Measurements from ENCODE around the gene SYNDIG1.

The SYNDIG1 gene

GRCh38 chr20:24693466-24694156, 224.2 kb downstream of the SYNDIG1 start:
- CTCF ChIA-PET = no interaction called here
- no peak for DNase-seq (ENCODE audit: extremely low spot score)

GRCh38 chr20:24694157-24694726, 224.8 kb downstream of the SYNDIG1 start:
- no peak for TF ChIP-seq PKNOX1 (IDR thresholded peaks at IDR 0.05)
- TF ChIP-seq BHLHE40 (IDR thresholded peaks at IDR 0.05; ENCODE audit: borderline replicate concordance) = no peak
- TF ChIP-seq ARNT (IDR thresholded peaks at IDR 0.05) = no peak
- no peak for TF ChIP-seq SP1 (IDR thresholded peaks at IDR 0.05)
- no peak for TF ChIP-seq FOXM1 (IDR thresholded peaks at IDR 0.05; ENCODE audit: borderline replicate concordance)
- TF ChIP-seq FOXK2 (IDR thresholded peaks at IDR 0.05) = no peak
- TF ChIP-seq LEF1 (IDR thresholded peaks at IDR 0.05; ENCODE audit: borderline replicate concordance) = no peak
- no peak for TF ChIP-seq CTBP1 (IDR thresholded peaks at IDR 0.05; ENCODE audit: borderline replicate concordance)
- no peak for TF ChIP-seq SUZ12 (IDR thresholded peaks at IDR 0.05)
- CTCF ChIA-PET = no interaction called here
- POLR2A ChIA-PET = no interaction called here
- no peak for DNase-seq (ENCODE audit: extremely low spot score)

More at GRCh38 chr20:24693466-24694156, 224.2 kb downstream of the SYNDIG1 start:
- TF ChIP-seq LEF1 (IDR thresholded peaks at IDR 0.05; ENCODE audit: borderline replicate concordance) (no peak), CTBP1 (IDR thresholded peaks at IDR 0.05; ENCODE audit: borderline replicate concordance) (no peak), ZNF384 (IDR thresholded peaks at IDR 0.05) (no peak), L3MBTL2 (conservative IDR thresholded peaks at IDR 0.05) (no peak), PKNOX1 (IDR thresholded peaks at IDR 0.05) (no peak), HDGF (IDR thresholded peaks at IDR 0.05; ENCODE audit: borderline replicate concordance) (no peak), FOXK2 (IDR thresholded peaks at IDR 0.05) (no peak), FOXA1 (IDR thresholded peaks at IDR 0.05) (no peak), SUZ12 (IDR thresholded peaks at IDR 0.05) (no peak), ELF4 (IDR thresholded peaks at IDR 0.05) (no peak), FOXM1 (IDR thresholded peaks at IDR 0.05; ENCODE audit: borderline replicate concordance) (no peak), SP1 (IDR thresholded peaks at IDR 0.05) (no peak), TARDBP (IDR thresholded peaks at IDR 0.05) (no peak), BHLHE40 (IDR thresholded peaks at IDR 0.05; ENCODE audit: borderline replicate concordance) (no peak), ARNT (IDR thresholded peaks at IDR 0.05) (no peak), NFRKB (IDR thresholded peaks at IDR 0.05) (no peak)
- POLR2A ChIA-PET = no interaction called here

DNA sequence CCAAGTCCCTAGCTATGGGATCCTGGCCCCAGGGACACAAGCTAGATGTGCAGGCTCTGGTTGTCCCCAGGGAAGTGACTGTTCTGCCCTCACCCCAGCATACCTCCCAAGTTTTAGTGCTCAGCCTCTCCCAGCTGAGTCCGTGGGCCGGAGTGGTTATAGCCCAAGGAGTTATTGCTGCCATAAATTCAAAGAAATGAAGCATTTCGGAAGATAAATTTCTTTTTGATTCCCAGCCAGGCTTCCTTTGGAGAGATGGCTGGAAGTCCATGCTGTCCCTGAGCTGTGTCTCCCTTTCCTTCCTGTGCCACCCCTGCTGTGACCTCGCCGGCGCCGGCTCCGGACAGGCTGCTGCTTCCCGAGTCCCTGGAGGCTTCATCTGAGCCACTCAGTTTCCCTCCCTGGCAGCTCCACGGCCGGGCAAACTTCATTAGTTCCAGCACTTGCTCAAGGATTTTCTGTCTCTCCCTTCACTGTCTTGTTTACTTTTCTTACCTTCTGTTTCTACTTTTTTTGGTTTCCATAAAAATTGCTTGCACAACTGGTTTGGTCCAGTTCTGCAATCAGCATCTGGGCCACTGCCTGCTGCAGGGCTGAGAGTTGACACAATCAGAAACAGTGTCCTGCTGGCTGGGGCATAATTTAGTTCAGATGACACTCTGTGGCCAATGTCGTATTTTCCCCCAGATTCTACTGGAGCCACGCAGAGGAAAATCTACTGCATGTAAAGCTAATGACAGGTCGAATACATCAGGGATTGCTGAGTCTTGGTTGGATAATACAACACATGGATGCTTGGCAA, 225.5 kb downstream of the SYNDIG1 start:
- DNase-seq (ENCODE audit: extremely low spot score) = no peak
- TF ChIP-seq TARDBP (IDR thresholded peaks at IDR 0.05) (no peak), FOXA1 (IDR thresholded peaks at IDR 0.05) (no peak), ELF4 (IDR thresholded peaks at IDR 0.05) (no peak)
- ChIA-PET CTCF (no interaction called here), POLR2A (no interaction called here)

- POLR2A ChIA-PET = no interaction called here
- CTCF ChIA-PET = no interaction called here
- no peak for TF ChIP-seq CTBP1 (IDR thresholded peaks at IDR 0.05; ENCODE audit: borderline replicate concordance)
- no peak for TF ChIP-seq HDGF (IDR thresholded peaks at IDR 0.05; ENCODE audit: borderline replicate concordance)
- no peak for TF ChIP-seq ELF4 (IDR thresholded peaks at IDR 0.05)
- TF ChIP-seq FOXM1 (IDR thresholded peaks at IDR 0.05; ENCODE audit: borderline replicate concordance) = no peak
- TF ChIP-seq PKNOX1 (IDR thresholded peaks at IDR 0.05) = no peak
- TF ChIP-seq SP1 (IDR thresholded peaks at IDR 0.05) = no peak
- no peak for TF ChIP-seq SUZ12 (IDR thresholded peaks at IDR 0.05)
- no peak for TF ChIP-seq ZNF384 (IDR thresholded peaks at IDR 0.05)
- no peak for TF ChIP-seq L3MBTL2 (conservative IDR thresholded peaks at IDR 0.05)
- no peak for DNase-seq (ENCODE audit: extremely low spot score)
Observed at GRCh38 chr20:24695529-24696225, 226.2 kb downstream of the SYNDIG1 start.

DNA sequence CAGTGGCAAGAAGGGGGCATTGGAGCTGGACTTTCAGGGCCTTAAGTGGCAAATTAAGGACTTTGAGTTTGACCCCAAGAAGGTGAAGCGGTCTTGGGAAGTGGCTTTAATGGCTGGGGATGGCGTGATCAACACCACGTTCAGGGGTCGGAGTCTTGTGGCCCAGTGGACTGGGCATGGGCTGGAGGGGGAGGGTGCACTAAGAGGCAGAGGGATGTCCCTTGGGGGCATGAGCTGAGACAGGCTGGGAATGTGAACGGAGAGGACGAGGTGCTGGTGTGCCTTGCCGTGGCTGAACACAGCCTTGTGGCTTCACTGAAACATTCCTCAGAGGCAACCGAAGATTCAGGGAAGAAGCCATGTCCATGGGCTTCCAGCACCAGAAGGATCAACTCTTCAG, 227.0 kb downstream of the SYNDIG1 start:
- CTCF ChIA-PET = no interaction called here

More for the DNA sequence above, 227.0 kb downstream of the SYNDIG1 start:
- POLR2A ChIA-PET = no interaction called here
- DNase-seq (ENCODE audit: extremely low spot score) = no peak
- no peak for TF ChIP-seq SP1 (IDR thresholded peaks at IDR 0.05)
- no peak for TF ChIP-seq TARDBP (IDR thresholded peaks at IDR 0.05)
- no peak for TF ChIP-seq BHLHE40 (IDR thresholded peaks at IDR 0.05; ENCODE audit: borderline replicate concordance)
- TF ChIP-seq FOXM1 (IDR thresholded peaks at IDR 0.05; ENCODE audit: borderline replicate concordance) = no peak
- TF ChIP-seq L3MBTL2 (conservative IDR thresholded peaks at IDR 0.05) = no peak
- TF ChIP-seq HDGF (IDR thresholded peaks at IDR 0.05; ENCODE audit: borderline replicate concordance) = no peak
- TF ChIP-seq ARNT (IDR thresholded peaks at IDR 0.05) = no peak
- no peak for TF ChIP-seq SUZ12 (IDR thresholded peaks at IDR 0.05)
